HG02943 (cell line): ENCODE data around the gene ATP10A.

Experiments
- ATAC-seq: cut with Tn5 transposase; IDR thresholded peaks from one replicate; pipeline ENCODE4 v1.9.1; 2021; ENCODE audit warnings: mild to moderate bottlenecking, low read depth, moderate library complexity; ENCODE audit not compliant: unreplicated experiment

Gene ATP10A

DNA sequence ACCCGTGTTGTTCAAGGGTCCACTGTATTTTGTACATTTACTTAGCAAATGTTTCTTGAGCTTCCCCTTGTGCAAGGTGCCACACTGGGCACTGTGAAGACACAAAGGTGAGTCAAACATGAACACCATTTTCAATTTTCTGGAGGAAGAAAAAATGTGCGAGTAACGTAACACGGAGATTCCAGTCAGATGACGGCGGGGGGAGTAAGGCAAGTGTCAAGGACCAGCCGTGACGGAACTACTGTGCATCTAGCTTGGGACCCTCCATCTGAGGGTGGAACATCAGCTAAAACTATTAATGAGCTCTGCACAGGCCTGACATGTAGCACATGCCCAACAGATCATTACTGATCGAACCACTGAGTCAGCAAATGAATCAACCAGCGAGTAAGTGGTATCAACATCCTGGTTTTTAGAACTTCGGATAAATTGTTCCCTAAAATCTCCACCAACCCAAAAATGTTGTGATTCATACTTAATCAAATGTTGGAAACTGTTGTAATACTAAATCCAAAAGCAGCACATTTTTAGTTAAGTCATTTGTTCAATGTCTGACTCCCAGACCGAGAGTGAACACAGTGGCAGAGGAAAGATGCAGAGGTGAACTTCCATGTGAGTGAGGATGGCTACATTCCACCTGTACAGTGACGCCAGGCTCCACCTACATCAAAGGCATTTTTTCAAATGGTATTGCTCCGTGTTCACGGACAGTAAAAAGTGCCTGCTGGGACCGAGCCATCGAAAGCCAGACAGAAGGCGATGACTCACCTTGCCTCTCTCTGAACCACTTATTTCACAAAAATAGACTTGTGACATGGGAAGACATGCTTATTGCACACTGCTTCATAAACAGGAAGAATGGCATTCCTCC is 172.2 kb downstream of the ATP10A start:
- no peak for ATAC-seq

DNA sequence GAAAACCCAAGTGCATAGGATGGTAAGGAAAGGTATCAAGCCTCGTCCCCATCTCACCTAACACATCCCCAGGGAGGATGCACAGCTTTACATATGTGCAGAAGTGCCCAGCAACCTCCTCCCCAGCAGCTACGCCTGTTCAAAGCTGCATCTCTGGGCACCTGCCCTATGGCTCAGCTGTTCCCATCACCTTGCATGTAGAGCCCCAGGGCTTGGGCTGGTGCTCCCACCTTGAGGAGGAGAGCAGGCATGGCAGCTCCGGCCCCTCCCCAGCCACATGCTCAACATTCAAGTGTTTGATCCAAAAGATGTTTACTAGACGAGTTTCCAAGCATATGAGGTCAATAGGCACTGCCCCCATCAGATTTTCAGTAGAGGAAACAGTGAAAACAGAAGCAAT is 173.5 kb downstream of the ATP10A start:
- no peak for ATAC-seq

DNA sequence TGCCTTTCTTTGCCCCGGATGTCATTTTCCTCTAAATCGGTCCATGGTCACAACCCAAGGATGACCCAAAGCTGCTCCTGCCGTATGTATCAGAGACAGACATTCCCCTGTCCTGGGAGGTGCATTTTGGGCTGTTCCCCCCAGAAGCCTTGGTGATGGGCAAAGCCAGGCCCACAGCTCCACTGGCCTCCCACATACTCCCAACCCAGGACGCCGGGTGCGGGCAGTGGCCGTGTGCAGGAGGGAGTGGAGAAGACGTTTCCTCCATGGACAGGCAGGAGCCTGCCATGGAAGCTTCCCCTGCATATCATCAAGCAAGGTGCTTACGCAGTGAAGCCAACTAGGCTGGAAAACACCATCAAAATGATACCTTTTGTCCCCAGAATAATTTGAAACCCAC is 175.0 kb downstream of the ATP10A start:
- no peak for ATAC-seq

DNA sequence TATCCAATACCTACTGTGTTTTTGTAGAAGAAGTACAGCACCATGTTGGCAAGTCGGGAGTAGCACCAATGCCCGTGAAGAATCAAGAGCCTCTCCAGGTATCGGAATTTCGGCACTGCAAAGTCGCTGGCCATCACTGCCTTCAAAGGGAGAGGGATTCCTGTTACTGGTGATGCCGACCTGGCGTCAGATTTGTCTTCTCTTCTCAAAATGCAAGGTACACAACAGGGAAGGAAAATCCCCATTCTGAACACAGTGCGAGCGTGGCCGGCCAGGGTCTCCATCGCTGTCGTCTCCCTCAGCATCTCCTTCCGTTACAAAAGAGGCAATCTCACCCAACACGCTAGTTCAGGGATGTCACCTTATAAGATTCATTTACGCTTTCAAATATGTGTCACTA is 175.4 kb downstream of the ATP10A start:
- no peak for ATAC-seq

DNA sequence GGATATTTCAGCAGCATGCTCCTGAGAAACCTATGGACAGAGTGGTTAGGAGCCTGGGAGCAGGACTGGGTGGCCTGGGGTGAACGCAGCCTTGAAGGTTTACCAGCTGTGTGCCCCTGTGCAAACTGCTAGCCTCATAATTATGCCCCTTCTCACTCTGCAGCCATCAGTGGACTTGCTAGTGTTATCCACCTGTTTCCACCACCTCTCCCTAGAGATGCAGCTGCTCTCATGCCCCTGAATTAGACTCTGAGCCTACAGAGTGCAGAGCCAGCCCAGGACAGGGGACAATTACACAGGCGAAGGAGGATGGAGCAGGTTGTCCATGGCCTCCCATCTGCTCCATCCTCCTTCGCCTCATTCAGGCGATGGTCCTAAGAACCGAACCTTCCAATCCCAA is 175.9 kb downstream of the ATP10A start:
- no peak for ATAC-seq

DNA sequence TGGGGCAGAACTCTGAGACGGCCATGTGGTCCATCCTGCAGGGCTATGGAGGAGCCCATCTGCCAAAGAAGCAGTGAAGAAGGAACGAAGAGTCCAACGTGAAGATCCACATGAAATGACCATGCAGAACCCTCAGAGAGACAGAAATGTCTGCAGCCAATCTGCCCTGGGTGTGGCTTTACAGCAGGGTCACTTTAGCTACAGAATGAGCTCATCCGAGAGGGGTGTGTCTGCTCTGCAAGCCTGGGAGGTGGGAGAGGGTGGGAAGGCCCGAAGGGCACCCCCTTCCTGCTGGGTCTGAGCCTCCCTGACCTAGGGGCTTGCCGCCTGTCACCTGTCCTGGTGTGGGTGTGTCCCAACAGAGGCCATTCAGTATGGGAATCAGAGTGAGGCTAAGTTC is 176.3 kb downstream of the ATP10A start:
- no peak for ATAC-seq

DNA sequence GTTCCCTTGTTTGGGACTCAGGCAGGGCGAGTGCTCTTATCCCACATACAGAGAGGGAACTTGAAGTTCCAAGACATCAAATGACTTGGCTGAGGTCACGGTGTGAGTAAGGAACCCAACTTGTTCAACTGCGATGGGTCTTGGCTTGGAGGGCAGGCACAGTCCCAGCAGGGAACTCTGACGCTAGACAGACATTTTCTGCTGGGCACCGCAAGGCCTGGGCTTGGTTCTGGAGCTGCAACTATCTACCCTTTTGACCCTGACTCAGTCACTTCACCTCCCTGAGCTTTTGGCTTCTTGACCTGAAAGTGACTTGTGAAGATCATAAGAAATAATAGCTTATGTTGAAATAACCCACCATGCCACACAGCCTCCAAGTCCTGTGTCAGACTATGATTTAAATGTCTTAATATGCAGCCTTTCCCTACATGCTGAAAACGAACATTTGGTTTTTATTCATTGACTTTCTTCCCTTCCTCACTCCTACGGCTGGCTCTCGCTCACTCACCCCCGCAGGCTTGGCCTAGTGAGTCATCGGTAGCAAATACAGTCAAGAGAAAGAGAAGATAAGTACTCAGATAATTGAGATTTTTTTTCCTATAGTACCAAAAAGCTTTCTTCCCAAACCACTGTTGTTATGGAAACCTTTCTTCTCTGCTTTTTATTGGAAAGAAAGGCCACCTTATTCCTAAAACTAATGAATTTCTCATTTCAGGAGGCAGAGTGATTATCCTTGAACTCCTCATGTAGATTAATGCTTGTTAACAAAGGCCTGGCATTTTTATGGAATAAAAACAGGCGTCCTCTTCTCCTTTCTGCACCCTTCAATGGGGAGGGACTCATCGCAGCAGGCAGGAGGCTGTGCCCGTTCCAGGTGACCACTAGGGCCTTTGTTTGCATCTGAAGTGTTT is 178.4 kb downstream of the ATP10A start:
- ATAC-seq: no peak

DNA sequence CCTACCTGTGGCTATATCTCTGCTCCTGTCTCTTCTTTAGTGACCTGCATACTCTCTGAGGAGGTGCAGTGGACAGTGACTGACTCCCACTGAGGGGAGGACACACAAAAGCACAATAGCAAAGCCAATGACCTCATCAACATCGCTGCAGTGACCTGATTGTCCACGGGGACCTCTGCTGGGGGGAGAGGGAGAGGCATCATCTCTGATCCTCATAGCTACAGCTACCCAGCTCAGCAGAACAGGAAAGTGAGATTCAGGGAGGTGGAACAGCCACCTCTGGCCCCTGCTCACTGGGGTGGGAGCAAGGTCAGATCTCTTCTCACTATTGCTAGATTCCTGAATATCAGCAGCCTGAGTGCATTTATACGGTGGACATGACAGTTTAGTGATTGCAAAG is 179.2 kb downstream of the ATP10A start:
- no peak for ATAC-seq

DNA sequence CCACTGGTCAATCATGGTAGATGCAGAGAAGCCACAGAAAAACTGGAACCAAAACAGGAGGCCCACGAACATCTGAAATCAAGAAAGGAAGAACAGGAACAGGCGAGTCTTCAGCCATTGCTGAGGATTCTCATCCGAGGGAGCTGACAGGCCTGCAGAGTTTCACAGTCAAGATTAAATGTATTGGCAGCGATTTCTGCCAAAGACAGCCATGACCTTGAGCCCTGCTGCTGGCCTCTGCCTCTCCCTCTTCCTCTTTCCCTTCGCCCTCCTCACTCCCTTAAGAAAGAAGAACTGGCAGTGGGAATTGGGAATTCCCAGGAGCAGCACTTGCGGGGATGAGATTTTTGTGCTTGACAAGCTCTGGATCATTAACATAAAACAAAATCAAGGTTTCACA is 179.7 kb downstream of the ATP10A start:
- ATAC-seq: no peak

DNA sequence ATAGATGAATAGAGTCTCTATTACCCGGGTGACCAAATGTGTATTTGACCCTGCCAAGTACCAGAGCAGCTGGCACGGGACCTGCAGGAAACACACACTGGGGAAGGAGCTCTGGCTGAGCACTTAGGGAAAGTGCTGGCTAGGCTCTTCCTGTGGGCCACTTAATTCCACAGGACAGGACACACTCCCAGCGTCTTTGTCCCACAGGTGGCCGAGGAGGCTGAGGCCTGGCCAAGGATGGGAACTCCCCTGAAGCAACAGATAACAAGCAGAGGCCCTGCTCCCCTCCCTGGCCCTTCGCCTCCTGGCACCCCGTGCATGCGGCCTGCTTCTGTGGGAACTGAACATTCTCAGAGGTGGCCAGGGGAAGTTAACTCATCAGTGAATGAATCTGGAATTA is 180.8 kb downstream of the ATP10A start:
- ATAC-seq: no peak

DNA sequence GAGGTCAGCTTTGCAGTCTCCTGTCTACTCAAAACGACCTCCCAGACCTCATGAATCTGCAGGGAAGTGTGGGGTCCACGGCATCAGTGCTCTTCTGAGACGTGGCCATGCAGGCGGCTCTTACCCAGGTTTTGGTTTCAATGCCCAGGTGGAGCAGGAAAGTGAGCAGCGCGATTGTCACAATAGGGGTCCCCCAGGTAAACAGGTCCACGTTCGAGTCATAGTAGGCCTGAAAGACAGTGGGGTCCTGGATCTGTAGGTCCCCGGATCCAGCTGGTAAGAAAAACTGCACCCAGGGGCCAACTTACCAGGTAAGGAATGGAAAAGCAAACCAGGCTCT is 182.5 kb downstream of the ATP10A start:
- ATAC-seq: no peak

DNA sequence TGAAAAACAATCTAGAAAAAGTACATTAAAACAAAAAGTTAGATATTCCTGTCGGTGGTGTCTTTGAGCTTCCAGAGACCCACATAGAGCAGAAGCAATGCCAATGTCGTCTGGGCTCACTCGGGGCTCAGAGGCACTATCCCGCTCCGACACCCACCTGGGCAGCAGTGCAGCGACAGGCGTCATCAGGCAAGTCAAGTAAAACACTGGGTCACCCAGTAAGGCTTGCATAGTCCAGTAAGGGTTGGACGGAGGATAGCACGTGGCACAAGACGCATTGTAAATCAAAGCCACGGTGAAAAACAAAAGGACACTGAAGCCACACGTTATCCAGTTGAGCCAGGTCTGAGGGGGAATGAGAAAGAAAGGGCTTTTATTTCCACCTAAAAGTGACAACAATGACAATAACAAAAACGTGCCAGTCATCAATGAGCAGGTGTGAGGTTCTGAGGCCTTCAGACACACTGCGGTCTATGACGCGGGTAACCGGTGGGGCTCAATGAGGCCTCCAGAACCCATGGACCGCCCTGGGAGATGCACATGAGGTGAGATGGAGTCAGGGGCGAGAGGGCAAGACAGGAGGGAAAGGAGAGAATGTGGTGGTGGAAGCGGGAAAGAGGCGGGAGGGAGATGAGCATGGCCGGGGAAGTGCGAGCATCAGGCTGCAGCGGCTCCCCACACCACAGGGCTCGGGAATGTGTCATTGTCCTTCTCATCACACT is 183.0 kb downstream of the ATP10A start:
- no peak for ATAC-seq

DNA sequence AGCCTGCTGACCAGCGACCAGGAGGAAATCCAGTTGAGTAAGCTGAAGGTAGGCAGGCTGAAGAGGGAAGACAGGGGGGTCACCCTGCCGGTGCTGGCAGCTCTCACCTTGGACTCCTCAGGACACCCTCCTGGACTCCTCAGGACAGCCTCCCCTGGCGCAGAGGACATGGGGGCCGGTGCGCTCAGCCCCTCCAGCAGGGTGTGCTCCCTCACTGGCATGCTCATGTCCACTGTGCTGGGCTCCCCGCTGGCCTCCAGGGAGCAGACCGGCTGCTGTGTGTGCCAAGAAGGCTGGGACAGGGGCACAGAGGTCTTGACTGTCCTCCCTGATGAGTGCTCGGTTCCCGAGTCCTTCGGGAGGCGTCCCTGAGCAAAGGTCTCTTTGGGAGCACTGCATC is 183.6 kb downstream of the ATP10A start:
- no peak for ATAC-seq

DNA sequence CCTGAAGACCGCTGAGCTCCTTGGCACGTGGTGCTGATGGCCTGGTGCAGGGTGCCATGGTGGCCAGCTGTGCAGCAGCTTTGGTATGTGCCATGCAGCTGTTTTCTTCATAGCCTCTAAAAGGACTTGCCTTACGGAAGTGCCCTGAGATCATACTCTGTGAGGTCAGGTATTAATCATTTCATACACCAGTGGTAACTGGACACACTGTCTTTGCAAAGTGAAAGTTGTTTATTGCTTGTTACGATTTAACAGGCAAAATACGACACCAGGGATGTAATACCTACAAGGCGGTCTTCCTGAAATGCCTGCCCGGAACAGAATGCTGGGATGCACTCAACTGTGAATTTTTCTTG is 184.6 kb downstream of the ATP10A start:
- ATAC-seq: no peak

DNA sequence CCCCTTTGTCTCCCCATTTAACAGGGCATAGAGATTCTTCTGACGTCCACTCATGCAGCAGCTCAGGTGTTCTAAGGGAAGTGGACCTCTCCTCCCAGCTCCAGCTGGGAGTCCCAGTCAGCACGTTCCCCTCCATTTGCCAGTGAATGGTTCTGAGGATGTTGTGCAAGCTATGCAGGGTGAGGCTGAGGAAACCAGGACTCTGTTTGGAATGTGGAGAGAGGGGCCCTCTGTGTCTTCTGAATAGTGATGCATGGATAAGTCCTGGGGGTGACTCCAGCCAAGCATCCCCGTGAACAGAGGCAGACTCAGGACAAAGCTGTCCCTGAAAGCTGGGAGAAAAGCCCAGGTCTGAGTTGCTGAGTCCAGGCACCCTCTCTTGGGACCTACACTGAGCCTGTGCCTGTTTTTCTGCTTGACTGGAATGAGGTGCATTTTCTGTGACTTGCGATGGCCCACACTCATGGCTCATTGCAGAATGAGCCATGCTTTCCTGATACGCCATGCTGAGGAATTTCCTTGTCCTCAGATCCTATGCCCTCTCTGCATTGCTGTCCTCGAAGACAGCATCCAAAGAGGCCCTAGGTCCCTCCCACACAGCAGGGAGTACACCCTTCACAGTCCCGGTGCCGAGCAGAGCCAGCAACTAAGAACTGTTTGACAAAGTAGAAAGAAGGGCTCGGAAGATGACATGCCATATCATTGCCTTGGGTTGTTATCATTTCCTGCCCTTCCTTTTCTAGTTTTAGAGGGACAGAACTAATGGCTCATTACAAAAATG is 185.2 kb downstream of the ATP10A start:
- no peak for ATAC-seq

DNA sequence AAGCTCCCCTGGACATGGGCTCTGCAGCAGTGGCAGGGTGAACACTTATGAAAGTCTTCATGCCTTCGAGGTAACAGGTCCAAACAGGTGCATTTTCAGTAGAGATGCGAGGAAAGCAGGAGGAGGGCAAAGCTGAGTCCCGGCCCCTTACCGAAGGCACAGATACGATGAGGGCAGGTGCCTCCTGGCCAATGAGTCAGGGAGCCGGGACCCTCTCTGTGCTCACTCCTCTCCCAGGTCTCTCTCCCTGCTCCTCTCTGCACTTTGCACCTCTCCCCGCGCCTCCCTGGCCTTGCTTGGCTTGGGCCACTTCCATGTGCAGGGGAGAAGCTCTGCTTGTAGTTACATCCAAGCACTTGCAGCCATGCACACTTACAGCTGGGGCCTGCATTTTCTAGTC is 187.1 kb downstream of the ATP10A start:
- ATAC-seq: no peak

DNA sequence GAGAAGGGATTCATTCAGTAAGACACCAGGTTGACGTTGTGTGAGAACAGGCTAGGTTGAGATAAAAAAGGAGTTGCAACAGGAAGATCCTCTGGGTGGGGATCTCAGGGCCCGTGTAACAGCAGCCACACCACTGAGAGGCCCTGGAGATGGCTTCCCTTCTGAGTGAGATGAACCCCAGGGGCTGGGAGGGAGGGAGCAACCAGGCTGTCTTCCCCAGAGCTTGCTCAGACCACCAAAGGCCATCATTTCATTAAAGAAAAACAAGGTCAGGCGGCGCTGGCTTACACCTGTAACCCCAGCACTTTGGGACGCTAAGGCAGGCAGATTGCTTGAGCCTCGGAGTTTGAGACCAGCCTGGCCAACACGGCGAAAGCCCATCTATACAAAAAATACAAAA is 187.7 kb downstream of the ATP10A start:
- no peak for ATAC-seq

DNA sequence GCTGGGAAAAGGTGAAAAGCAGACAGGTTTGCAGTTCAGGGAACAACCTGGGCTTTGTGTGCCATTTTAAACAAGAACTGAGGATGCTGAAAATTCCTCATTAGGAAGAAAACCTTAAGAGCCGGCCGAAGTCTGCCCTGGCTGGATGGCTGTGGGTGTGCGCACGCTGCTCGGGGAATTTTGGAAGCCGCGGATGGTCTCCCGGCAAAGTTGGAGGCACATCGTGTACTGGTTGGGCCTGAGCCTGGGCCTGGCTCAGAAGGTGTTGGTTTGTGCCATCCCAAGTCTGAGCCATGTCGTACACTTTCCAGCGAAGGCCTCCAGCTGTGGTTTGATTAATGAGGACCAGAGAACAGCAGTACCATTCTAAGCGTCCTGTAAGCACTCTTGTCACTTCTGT is 188.2 kb downstream of the ATP10A start:
- no peak for ATAC-seq

DNA sequence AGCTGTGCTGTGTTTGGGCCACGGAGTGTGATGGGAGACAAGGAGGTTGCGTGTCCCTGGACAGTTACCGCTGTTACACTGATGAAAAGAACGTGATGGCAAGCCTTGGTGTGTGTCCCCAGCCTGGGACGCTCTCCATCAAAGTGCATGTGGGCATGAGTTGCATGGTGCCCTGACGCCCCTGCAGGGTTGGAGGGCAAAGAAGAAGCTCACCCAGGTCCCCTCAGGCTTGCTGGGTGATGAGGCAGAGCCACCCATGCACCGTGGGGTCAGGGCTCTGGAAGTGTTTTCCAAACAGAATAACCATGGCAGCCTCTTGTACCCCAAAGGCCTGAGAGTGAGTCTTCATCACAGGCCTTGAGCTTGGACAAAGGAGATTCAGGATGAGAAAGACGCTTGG is 189.2 kb downstream of the ATP10A start:
- no peak for ATAC-seq

DNA sequence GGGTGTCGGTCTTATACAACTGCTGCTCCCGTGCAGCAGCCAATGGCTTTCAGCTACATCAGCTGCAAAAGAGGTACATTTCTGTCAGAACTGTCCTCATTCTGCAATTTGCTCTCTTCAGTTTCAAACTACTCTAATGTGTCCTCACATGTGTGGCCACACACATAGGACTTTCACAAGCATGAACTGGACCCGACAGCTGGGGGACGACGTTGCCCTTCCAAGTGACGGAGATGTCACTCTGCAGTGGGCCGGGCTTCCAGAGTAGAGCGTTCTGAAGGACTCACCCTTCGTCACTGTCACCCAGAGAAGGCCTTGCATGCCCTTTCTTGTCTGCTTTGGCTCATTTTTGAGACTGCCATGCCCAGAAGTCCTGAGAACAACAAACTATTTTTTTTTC is 189.8 kb downstream of the ATP10A start:
- ATAC-seq: no peak

DNA sequence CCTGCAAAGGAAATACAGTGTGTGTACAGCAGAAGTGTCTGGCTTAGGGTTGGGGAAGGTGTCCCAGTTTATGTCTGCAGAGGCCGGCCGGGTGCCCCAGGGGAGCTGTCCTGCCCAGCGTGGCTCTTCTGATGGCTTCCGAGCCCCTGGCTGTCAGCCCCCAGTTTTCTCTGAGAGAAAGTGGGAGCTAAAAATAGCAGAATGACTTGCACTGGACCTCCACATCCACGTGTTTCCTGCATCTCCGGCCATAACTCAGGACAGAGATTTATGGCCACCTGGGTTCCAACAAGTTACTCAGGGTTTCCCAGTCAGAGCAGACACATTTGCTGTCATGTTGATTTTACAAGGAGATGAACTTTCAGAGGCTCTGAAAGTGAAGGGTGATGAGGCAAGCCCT is 192.0 kb downstream of the ATP10A start:
- no peak for ATAC-seq
